Choroid plexus epithelial cell (primary cell): ENCODE measurements around the gene MAPKAP1.

ENCODE experiments used
- DNase-seq: peaks from one replicate; pipeline ENCODE4 v3.0.0-alpha.2; 2010; ENCODE audit warnings: low read depth
- H3K4me3 ChIP-seq: 2 replicates; pipeline ENCODE4 v1.5.1; 2011; ENCODE audit warnings: low read depth, mild to moderate bottlenecking, control low read depth, low read length, moderate library complexity
- CTCF ChIP-seq: conservative IDR thresholded peaks from 2 replicates; pipeline ENCODE4 v1.5.1; 2011; ENCODE audit warnings: low read depth, mild to moderate bottlenecking, control low read depth, inconsistent platforms, low read length, moderate library complexity

MAPKAP1 gene

GRCh38 chr9:125393426-125393825 lies 313.6 kb downstream of the MAPKAP1 start:
- TF ChIP-seq CTCF = no peak
- DNase-seq = peak; percentile 16
- H3K4me3 ChIP-seq = no peak overlapping the region

GRCh38 chr9:125391704-125392103 lies 315.3 kb downstream of the MAPKAP1 start:
- no peak for DNase-seq
- no peak overlapping the region for H3K4me3 ChIP-seq
- TF ChIP-seq CTCF = no peak

GRCh38 chr9:125388978-125389377 lies 318.0 kb downstream of the MAPKAP1 start:
- TF ChIP-seq CTCF = no peak
- no peak for DNase-seq
- no peak overlapping the region for H3K4me3 ChIP-seq

- no peak for TF ChIP-seq CTCF
- DNase-seq = no peak
- no peak overlapping the region for H3K4me3 ChIP-seq
Observed at GRCh38 chr9:125387861-125388524, 319.0 kb downstream of the MAPKAP1 start.
